Endothelial cell of umbilical vein (primary cell): Measurements from ENCODE around the gene MCM3.

Experiments
- EZH2 ChIP-seq: IDR thresholded peaks from 2 replicates; pipeline ENCODE4 v1.6.1; 2012; ENCODE audit warnings: borderline replicate concordance, low read depth, mild to moderate bottlenecking, moderate library complexity, low read length, inconsistent platforms; ENCODE audit not compliant: severe bottlenecking
- FOS ChIP-seq: IDR thresholded peaks from 2 replicates; pipeline ENCODE4 v1.6.1; 2011; ENCODE audit warnings: mild to moderate bottlenecking, low read length, moderate library complexity, borderline replicate concordance; ENCODE audit not compliant: insufficient read depth
- GATA2 ChIP-seq: IDR thresholded peaks from 2 replicates; pipeline ENCODE4 v1.7.0; 2011; ENCODE audit warnings: low read depth, mild to moderate bottlenecking, moderate library complexity, mixed read lengths, low read length; ENCODE audit not compliant: insufficient read length, insufficient read depth
- JUN ChIP-seq: IDR thresholded peaks from 2 replicates; pipeline ENCODE4 v1.6.1; 2011; ENCODE audit warnings: borderline replicate concordance, low read depth; ENCODE audit not compliant: insufficient read length, insufficient read depth
- MYC ChIP-seq: IDR thresholded peaks from one replicate; pipeline ENCODE4 v1.6.1; 2011; ENCODE audit warnings: mild to moderate bottlenecking, low read depth, low read length
- POLR2A ChIP-seq: IDR thresholded peaks from 2 replicates; pipeline ENCODE4 v1.6.1; 2012; ENCODE audit warnings: low read depth, mild to moderate bottlenecking, control low read depth, low read length
- POLR2AphosphoS5 ChIP-seq: IDR thresholded peaks from 2 replicates; pipeline ENCODE4 v1.6.1; 2012; ENCODE audit warnings: low read depth, mild to moderate bottlenecking, control low read depth, low read length, moderate library complexity; ENCODE audit not compliant: insufficient read depth
- TF ChIP-seq, protein P1 (sequence below), 2 donors: IDR thresholded peaks; 1 replicate in 1 of 2; 2 replicates in 1 of 2; pipeline ENCODE4 v1.5.1; 2011; ENCODE audit warnings: low read length in 2 of 2, mild to moderate bottlenecking in 2 of 2, moderate library complexity in 2 of 2, control low read depth in 1 of 2, inconsistent platforms in 1 of 2, low read depth in 1 of 2; ENCODE audit not compliant: insufficient read depth in 1 of 2; ENCODE audit errors: extremely low read depth in 1 of 2
- TF ChIP-seq, protein P2 (sequence below): IDR thresholded peaks from 2 replicates; pipeline ENCODE4 v1.6.1; 2011; ENCODE audit not compliant: insufficient read depth, insufficient read length

DNA sequence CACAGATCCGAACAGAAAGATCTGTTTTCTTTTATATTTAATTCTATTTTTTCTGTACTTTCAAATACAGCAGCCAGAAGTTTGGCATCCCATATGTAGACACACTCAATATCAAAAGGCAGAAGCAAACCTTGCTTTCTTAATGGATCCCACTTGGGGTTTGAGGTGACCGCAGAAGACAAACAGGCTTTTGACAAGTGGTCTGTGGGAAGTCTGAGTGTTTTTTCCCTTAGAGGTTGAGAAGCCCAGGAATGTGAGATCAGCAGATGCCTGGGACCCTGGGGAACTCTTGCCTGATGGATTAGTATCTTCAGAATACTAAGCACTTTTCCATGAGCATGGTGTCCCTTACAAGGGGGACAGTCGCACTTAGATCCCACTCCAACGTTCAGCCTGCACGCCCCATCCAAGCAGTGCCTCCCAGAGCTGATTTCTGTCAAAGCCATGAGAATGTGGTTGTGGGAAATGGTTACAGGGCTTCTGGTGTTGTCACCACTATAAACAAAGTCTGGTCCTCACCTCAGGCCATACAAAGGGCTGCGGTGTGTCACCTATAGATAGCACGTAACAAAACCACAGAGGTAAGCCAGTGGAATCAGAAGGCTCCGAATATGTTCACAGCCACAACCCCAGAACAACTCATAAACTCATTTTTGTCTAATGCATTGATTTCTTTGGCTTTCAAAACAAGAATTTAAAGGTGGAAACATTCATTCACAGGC, 53.0 kb downstream of the MCM3 start:
- TF ChIP-seq POLR2A (no peak), EZH2 (no peak), POLR2AphosphoS5 (no peak), JUN (no peak), MYC (no peak), FOS (no peak), GATA2 (no peak)
- TF ChIP-seq, protein P1, sequence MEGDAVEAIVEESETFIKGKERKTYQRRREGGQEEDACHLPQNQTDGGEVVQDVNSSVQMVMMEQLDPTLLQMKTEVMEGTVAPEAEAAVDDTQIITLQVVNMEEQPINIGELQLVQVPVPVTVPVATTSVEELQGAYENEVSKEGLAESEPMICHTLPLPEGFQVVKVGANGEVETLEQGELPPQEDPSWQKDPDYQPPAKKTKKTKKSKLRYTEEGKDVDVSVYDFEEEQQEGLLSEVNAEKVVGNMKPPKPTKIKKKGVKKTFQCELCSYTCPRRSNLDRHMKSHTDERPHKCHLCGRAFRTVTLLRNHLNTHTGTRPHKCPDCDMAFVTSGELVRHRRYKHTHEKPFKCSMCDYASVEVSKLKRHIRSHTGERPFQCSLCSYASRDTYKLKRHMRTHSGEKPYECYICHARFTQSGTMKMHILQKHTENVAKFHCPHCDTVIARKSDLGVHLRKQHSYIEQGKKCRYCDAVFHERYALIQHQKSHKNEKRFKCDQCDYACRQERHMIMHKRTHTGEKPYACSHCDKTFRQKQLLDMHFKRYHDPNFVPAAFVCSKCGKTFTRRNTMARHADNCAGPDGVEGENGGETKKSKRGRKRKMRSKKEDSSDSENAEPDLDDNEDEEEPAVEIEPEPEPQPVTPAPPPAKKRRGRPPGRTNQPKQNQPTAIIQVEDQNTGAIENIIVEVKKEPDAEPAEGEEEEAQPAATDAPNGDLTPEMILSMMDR (IDR thresholded peaks at IDR 0.05; ENCODE audit: extremely low read depth in 1 of 2, insufficient read depth in 1 of 2, low read depth in 1 of 2, low read length in 2 of 2): no peak
- TF ChIP-seq, protein P2, sequence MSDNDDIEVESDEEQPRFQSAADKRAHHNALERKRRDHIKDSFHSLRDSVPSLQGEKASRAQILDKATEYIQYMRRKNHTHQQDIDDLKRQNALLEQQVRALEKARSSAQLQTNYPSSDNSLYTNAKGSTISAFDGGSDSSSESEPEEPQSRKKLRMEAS: no peak
